ENCODE measurements around the gene NCKAP5. TPM values are rescaled to one million over a fixed set of nuclear protein-coding genes. Genes with fewer than 3 reads are reported as not detected.
A peak's percentile ranks its signal among the peaks of the same experiment; 100 is the strongest.

The NCKAP5 gene
- total RNA-seq, 1 donor from 2014 or later, result 2.7 TPM

DNA sequence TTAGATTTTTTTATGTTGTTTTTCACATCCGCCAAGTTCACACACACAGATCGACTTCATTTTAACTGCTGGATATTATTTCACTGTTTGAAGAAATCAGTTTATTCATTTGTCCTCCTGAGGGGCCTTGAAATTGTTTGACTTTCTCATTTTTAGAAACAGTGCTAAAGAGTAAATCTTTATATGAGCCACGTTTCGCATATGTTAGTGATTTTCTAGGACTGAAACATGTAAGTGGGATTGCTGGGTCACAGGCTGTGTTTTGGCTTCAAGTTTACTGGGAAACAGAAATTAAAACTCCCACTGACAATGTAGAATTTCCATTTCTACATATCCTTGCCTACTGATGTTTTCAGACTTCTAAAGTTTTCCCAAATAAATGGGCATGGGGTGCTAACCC is 363.8 kb downstream of the NCKAP5 start:
- Histone ChIP-seq H3K27me3 (ENCODE audit: insufficient read depth, low read length) (no peaks in the 10 kb centered on the region), H3K4me1 (ENCODE audit: insufficient read depth, low read length) (peaks cover 5% of the 10 kb centered on the region), H3K9ac (ENCODE audit: low read length) (no peak overlapping the region), H3K4me3 (ENCODE audit: insufficient read depth, low read depth, low read length) (no peak overlapping the region), H3K9me3 (ENCODE audit: insufficient read depth, low read depth, low read length) (no peaks in the 10 kb centered on the region), H3K27ac (ENCODE audit: low read depth, low read length) (no peak overlapping the region), H4K20me1 (ENCODE audit: insufficient read depth, low read length) (no peaks in the 10 kb centered on the region), H3K36me3 (ENCODE audit: insufficient read depth, low read length) (no peaks in the 10 kb centered on the region), H2AFZ (ENCODE audit: low read depth, low read length) (no peak overlapping the region), H3K79me2 (ENCODE audit: insufficient read depth, low read length) (no peaks in the 10 kb centered on the region), H3K4me2 (ENCODE audit: low read length) (no peak overlapping the region)
- H3K27ac Mint-ChIP-seq (ENCODE audit: unreplicated experiment), result no peak overlapping the region
- peaks cover 4% of the 10 kb centered on the region for H3K36me3 Mint-ChIP-seq (ENCODE audit: low read depth, unreplicated experiment)
- TF ChIP-seq, protein P1, sequence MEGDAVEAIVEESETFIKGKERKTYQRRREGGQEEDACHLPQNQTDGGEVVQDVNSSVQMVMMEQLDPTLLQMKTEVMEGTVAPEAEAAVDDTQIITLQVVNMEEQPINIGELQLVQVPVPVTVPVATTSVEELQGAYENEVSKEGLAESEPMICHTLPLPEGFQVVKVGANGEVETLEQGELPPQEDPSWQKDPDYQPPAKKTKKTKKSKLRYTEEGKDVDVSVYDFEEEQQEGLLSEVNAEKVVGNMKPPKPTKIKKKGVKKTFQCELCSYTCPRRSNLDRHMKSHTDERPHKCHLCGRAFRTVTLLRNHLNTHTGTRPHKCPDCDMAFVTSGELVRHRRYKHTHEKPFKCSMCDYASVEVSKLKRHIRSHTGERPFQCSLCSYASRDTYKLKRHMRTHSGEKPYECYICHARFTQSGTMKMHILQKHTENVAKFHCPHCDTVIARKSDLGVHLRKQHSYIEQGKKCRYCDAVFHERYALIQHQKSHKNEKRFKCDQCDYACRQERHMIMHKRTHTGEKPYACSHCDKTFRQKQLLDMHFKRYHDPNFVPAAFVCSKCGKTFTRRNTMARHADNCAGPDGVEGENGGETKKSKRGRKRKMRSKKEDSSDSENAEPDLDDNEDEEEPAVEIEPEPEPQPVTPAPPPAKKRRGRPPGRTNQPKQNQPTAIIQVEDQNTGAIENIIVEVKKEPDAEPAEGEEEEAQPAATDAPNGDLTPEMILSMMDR (IDR thresholded peaks at IDR 0.05; ENCODE audit: insufficient read depth, low read depth, low read length), result no peak
- no peak for TF ChIP-seq EZH2 (IDR thresholded peaks at IDR 0.05; ENCODE audit: insufficient read depth, low read length)
- FAIRE-seq, result no peak
- peaks cover 2% of the 10 kb centered on the region for H3K9me3 Mint-ChIP-seq (ENCODE audit: unreplicated experiment)
- H3K27me3 Mint-ChIP-seq (ENCODE audit: low read depth, unreplicated experiment), result no peaks in the 10 kb centered on the region
- DNase-seq (ENCODE audit: low read depth), result no peak
- H3K4me3 Mint-ChIP-seq (ENCODE audit: unreplicated experiment), result no peak overlapping the region
- peaks cover 15% of the 10 kb centered on the region for H3K4me1 Mint-ChIP-seq (ENCODE audit: low read depth, unreplicated experiment)

DNA sequence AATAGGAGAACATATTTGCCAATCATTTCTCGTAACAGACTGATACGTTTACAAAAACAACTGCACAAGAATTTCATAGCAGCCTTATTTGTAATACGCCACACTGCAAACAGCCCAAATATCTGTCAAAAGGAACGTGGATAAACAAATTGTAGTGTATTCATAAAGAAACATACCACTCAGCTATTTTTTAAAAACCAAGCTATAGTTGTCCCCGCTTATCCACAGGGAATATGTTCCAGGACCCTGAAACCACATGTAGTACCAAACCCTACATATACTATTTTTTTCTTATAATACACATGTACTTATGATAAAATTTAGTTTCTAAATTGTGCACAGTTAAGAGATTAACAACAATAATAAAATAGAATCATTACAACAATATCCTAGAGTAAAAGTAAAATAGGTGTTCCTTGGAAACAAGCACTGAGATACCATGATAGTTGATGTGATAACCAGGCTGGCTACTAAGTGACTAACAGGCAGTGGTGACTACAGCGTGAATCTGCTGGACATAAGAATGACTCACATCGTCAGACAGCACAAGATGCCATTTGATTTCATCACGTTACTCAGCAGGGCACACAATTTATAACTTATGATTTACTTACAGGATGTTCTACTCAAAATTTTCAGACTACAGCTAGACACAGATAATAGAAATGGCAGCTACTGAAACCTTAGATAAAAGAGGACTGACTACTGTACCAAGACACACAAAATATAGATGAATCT is 367.4 kb downstream of the NCKAP5 start:
- Histone ChIP-seq H3K36me3 (ENCODE audit: insufficient read depth, low read length) (no peaks in the 10 kb centered on the region), H3K9me3 (ENCODE audit: insufficient read depth, low read depth, low read length) (no peaks in the 10 kb centered on the region), H3K9ac (ENCODE audit: low read length) (peak overlapping the region; percentile 43), H4K20me1 (ENCODE audit: insufficient read depth, low read length) (no peaks in the 10 kb centered on the region), H3K4me1 (ENCODE audit: insufficient read depth, low read length) (peaks cover 5% of the 10 kb centered on the region), H3K4me2 (ENCODE audit: low read length) (peak overlapping the region; percentile 20), H3K79me2 (ENCODE audit: insufficient read depth, low read length) (no peaks in the 10 kb centered on the region), H2AFZ (ENCODE audit: low read depth, low read length) (no peak overlapping the region), H3K27ac (ENCODE audit: low read depth, low read length) (peak overlapping the region; percentile 77), H3K27me3 (ENCODE audit: insufficient read depth, low read length) (no peaks in the 10 kb centered on the region), H3K4me3 (ENCODE audit: insufficient read depth, low read depth, low read length) (no peak overlapping the region)
- Mint-ChIP-seq H3K27ac (ENCODE audit: unreplicated experiment) (peak overlapping the region; percentile 99), H3K4me3 (ENCODE audit: unreplicated experiment) (no peak overlapping the region), H3K27me3 (ENCODE audit: low read depth, unreplicated experiment) (no peaks in the 10 kb centered on the region), H3K9me3 (ENCODE audit: unreplicated experiment) (peaks cover 2% of the 10 kb centered on the region), H3K4me1 (ENCODE audit: low read depth, unreplicated experiment) (peaks cover 15% of the 10 kb centered on the region), H3K36me3 (ENCODE audit: low read depth, unreplicated experiment) (peaks cover 2% of the 10 kb centered on the region)
- TF ChIP-seq, protein P1 (IDR thresholded peaks at IDR 0.05; ENCODE audit: insufficient read depth, low read depth, low read length), result no peak
- TF ChIP-seq EZH2 (IDR thresholded peaks at IDR 0.05; ENCODE audit: insufficient read depth, low read length), result no peak
- FAIRE-seq, result peak; percentile 93
- DNase-seq (ENCODE audit: low read depth), result peak; percentile 95

DNA sequence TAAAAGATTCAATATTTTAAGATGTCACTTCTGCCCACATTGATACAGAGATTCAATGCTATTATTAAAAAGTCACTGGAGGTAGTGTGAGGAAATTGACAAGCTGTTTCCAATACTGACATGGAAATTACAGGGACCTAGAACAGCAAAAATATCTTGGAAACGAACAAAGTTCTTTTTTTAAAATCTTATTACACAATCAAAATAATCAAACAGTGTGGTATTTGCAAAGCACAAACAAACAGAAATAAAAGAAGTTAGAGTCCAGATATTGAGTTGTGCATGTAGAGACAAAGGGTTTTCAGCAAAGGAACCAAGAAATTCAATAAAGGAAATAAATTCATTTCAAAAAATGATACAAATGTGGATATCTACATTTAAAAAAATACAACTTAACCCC is 369.6 kb downstream of the NCKAP5 start:
- H3K27me3 Mint-ChIP-seq (ENCODE audit: low read depth, unreplicated experiment), result no peaks in the 10 kb centered on the region

More for the DNA sequence above, 369.6 kb downstream of the NCKAP5 start:
- Histone ChIP-seq H3K36me3 (ENCODE audit: insufficient read depth, low read length) (no peaks in the 10 kb centered on the region), H3K79me2 (ENCODE audit: insufficient read depth, low read length) (no peaks in the 10 kb centered on the region), H3K27me3 (ENCODE audit: insufficient read depth, low read length) (no peaks in the 10 kb centered on the region), H3K4me2 (ENCODE audit: low read length) (no peak overlapping the region), H3K27ac (ENCODE audit: low read depth, low read length) (no peak overlapping the region), H2AFZ (ENCODE audit: low read depth, low read length) (no peak overlapping the region), H4K20me1 (ENCODE audit: insufficient read depth, low read length) (no peaks in the 10 kb centered on the region), H3K4me1 (ENCODE audit: insufficient read depth, low read length) (peaks cover 5% of the 10 kb centered on the region), H3K9me3 (ENCODE audit: insufficient read depth, low read depth, low read length) (no peaks in the 10 kb centered on the region), H3K4me3 (ENCODE audit: insufficient read depth, low read depth, low read length) (no peak overlapping the region), H3K9ac (ENCODE audit: low read length) (no peak overlapping the region)
- peaks cover 15% of the 10 kb centered on the region for H3K4me1 Mint-ChIP-seq (ENCODE audit: low read depth, unreplicated experiment)
- H3K9me3 Mint-ChIP-seq (ENCODE audit: unreplicated experiment), result peaks cover 2% of the 10 kb centered on the region
- H3K27ac Mint-ChIP-seq (ENCODE audit: unreplicated experiment), result no peak overlapping the region
- DNase-seq (ENCODE audit: low read depth), result no peak
- peaks cover 2% of the 10 kb centered on the region for H3K36me3 Mint-ChIP-seq (ENCODE audit: low read depth, unreplicated experiment)
- no peak for FAIRE-seq
- H3K4me3 Mint-ChIP-seq (ENCODE audit: unreplicated experiment), result no peak overlapping the region
- no peak for TF ChIP-seq EZH2 (IDR thresholded peaks at IDR 0.05; ENCODE audit: insufficient read depth, low read length)
- TF ChIP-seq, protein P1 (IDR thresholded peaks at IDR 0.05; ENCODE audit: insufficient read depth, low read depth, low read length), result no peak
